Measurements from ENCODE around the gene TPPP. TPM values are rescaled to one million over a fixed set of nuclear protein-coding genes. Genes with fewer than 3 reads are reported as not detected.
A peak's percentile ranks its signal among the peaks of the same experiment; 100 is the strongest.

Gene TPPP
- total and polyA plus RNA-seq, 2 of the 13 experiments (the other 11 are each of a cell fraction or from before 2014, with no cell fraction given) = 0.07 TPM; not detected in 1

DNA sequence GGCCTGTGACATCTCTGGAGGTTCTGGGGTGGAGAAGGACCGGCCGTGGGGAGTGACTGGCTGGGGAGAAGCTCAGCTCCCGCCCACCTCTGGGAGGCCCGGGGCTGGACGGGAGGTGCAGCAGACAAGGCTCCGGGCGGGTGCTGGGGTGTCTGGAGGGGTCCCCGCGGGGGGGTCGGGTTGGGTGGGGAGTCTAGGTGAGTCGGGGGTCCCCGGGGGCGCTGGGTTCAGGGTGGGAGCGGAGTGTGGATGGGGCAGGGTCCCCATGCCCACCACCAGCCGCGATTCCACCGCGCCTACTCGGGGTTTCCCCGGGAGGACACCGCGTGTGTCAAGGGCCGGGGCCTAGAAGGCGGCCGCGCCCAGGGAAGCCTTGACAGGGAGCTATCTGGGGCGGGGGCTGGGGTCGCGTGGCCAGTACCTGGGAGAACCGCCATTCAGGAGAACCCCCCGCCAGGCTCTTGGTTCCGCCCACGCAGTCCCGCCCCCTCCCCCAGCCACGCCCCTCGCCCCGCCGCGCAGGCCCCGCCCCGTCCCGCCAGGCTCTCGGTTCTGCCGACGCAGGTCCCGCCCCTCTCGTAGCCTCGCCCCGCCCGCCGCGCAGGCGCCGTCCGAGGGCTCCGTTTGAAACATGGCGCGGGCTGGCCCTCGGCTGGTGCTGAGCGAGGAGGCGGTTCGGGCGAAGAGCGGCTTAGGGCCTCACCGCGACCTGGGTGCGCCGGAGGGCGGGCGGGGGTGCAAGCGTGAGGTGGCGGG lies 81.2 kb downstream of the TPPP start, which contains the start of gene CEP72 (continued):
- TF ChIP-seq, protein P1, sequence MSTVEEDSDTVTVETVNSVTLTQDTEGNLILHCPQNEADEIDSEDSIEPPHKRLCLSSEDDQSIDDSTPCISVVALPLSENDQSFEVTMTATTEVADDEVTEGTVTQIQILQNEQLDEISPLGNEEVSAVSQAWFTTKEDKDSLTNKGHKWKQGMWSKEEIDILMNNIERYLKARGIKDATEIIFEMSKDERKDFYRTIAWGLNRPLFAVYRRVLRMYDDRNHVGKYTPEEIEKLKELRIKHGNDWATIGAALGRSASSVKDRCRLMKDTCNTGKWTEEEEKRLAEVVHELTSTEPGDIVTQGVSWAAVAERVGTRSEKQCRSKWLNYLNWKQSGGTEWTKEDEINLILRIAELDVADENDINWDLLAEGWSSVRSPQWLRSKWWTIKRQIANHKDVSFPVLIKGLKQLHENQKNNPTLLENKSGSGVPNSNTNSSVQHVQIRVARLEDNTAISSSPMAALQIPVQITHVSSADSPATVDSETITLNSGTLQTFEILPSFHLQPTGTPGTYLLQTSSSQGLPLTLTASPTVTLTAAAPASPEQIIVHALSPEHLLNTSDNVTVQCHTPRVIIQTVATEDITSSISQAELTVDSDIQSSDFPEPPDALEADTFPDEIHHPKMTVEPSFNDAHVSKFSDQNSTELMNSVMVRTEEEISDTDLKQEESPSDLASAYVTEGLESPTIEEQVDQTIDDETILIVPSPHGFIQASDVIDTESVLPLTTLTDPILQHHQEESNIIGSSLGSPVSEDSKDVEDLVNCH (CRISPR knock-in tag; IDR thresholded peaks at IDR 0.05) = no peak
- TF ChIP-seq RBFOX2 (IDR thresholded peaks at IDR 0.05; ENCODE audit: low read depth, low read length) = peak; percentile 44; the same call in 1 of the 2 replicates
- TF ChIP-seq NCOA5 (CRISPR knock-in tag; IDR thresholded peaks at IDR 0.05) = no peak

DNA sequence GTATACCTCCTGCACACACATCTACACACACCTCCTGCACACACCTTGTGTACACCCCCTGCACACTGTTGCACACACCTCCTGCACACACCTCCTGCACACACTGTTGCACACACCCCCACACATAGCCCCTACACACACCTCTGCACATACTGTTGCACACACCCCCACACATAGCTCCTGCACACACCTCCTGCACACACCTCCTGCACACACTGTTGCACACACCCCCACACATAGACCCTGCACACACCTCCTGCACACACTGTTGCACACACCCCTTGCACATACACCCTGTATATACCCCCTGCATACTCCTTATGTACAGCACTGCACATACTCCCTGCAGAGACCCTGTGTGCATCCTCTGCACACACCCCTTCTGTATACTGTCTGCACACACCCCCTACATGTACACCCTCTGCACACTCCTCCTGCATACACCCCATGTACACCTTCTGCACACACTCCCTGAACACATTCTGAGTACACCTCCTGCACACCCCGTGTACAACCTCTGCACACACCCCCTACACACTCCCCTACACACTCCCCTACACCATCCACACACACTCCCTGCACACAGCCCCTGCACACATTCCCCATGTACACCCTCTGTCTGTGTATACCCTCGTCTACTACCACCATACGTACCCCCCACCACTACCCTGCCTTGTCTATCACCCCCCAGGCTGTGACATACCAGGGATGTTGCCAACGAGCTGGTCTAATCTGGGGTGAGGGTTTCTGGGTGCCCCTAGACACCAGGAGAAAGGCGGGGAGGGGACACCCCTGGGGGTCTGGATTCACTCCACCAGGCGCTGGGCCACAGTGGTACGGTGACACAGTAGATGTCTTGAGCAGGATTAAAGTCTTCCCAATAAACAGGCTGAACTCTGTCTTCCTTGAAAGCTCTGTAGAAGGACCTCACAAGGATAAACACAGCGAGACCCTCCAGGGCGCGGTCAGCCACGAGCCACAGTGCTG lies 82.1 kb downstream of the TPPP start:
- in situ Hi-C loops (cut with HindIII; ENCODE audit: extremely low pct_ligation_motif_present, low pct_unique_long_range_greater_than_20kb) = no loop called here
- no peaks in the 10 kb centered on the region for H3K9me3 ChIP-seq (ENCODE audit: low read length)
- FAIRE-seq = no peak
- TF ChIP-seq ZNF274 (CRISPR knock-in tag; IDR thresholded peaks at IDR 0.05) = peak; percentile 31; the same call in 1 of the 2 replicates
- TF ChIP-seq, protein P2, sequence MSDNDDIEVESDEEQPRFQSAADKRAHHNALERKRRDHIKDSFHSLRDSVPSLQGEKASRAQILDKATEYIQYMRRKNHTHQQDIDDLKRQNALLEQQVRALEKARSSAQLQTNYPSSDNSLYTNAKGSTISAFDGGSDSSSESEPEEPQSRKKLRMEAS (IDR thresholded peaks at IDR 0.05) = 0 out of 2 replicates have a peak, but pooled peaks have one; percentile 0
- TF ChIP-seq, protein P3, sequence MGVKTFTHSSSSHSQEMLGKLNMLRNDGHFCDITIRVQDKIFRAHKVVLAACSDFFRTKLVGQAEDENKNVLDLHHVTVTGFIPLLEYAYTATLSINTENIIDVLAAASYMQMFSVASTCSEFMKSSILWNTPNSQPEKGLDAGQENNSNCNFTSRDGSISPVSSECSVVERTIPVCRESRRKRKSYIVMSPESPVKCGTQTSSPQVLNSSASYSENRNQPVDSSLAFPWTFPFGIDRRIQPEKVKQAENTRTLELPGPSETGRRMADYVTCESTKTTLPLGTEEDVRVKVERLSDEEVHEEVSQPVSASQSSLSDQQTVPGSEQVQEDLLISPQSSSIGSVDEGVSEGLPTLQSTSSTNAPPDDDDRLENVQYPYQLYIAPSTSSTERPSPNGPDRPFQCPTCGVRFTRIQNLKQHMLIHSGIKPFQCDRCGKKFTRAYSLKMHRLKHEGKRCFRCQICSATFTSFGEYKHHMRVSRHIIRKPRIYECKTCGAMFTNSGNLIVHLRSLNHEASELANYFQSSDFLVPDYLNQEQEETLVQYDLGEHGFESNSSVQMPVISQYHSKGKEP (CRISPR knock-in tag; IDR thresholded peaks at IDR 0.05) = no peak
- no peak for TF ChIP-seq ZNF24 (IDR thresholded peaks at IDR 0.05)
- TF ChIP-seq RXRA (CRISPR knock-in tag; IDR thresholded peaks at IDR 0.05) = no peak
- H3K79me2 ChIP-seq (ENCODE audit: insufficient read depth, low read length) = peaks cover 36% of the 10 kb centered on the region
- intact Hi-C loops (cut with micrococcal nuclease; ENCODE audit: unreplicated experiment) = loop anchor here (10.0 kb wide), 1 partner anchor 76 kb away; no protein-coding TSS in a partner anchor
- ChIA-PET CTCF (ENCODE audit: low intra/inter-chr PET ratio, low total read pairs) (no interaction called here), POLR2A (interaction anchor here (1.0 kb wide), 1 partner anchor 10 kb away, joined by 4 read pairs; no protein-coding TSS in a partner anchor)
- H2AFZ ChIP-seq (ENCODE audit: low read length) = no peak overlapping the region
- H3K27ac ChIP-seq (ENCODE audit: extremely low read length, insufficient read depth, low read length) = no peak overlapping the region
- WGBS (ENCODE audit: low lambda C conversion rate) = 51% methylated on average over 7 of the region's 11 CpGs
- no peak for ATAC-seq
- BruUV-seq (replicated peaks) = no TSS peak
- peak overlapping the region; percentile 86 for H3K4me2 ChIP-seq (ENCODE audit: low read depth, low read length)
- H3K27me3 ChIP-seq (ENCODE audit: control insufficient read depth in 1 of 2, insufficient read depth in 2 of 2, low read length in 2 of 2) = peaks cover 0 to 7% of the 10 kb centered on the region in 2 experiments; a peak in 2 of 5 replicates
- peak overlapping the region; percentile 60; the same call in 1 of the 2 replicates for H3K9ac ChIP-seq (ENCODE audit: insufficient read depth, low read depth, low read length)
- no peaks in the 10 kb centered on the region for H3K36me3 ChIP-seq (replicated peaks in 1 of 2; ENCODE audit: control insufficient read depth in 1 of 2, insufficient read depth in 2 of 2, low read length in 2 of 2)
- H3K4me1 ChIP-seq (ENCODE audit: insufficient read depth, low read length) = peaks cover 69% of the 10 kb centered on the region
- DNase-seq (ENCODE audit: low spot score) = no peak
- peak overlapping the region; percentile 61 to 89 (median 84) for H3K4me3 ChIP-seq (replicated peaks in 1 of 3; ENCODE audit: insufficient read depth in 1 of 3, low read depth in 2 of 3, low read length in 3 of 3)
- no peaks in the 10 kb centered on the region for H4K20me1 ChIP-seq (ENCODE audit: insufficient read depth, low read length)

Measured in HepG2 (cell line).